Fibroblast of lung (primary cell): ENCODE results near the gene KRTAP4-1. TPM values are rescaled to one million over a fixed set of nuclear protein-coding genes. Genes with fewer than 3 reads are reported as not detected.

Experiments used
- DNase-seq, 2 donors: peaks; one replicate each; pipeline versions ENCODE4 v3.0.0 to v3.0.0-alpha.2; 2010; ENCODE audit warnings: low read depth in 2 of 2
- H2AFZ ChIP-seq: 2 replicates; pipeline ENCODE4 v1.5.1; 2012; ENCODE audit warnings: low read length, control low read depth, inconsistent platforms
- H3K27ac ChIP-seq: 2 replicates; pipeline ENCODE4 v1.5.1; 2011; ENCODE audit warnings: low read length, control low read depth; ENCODE audit not compliant: insufficient read depth
- H3K27me3 ChIP-seq: 2 replicates; pipeline ENCODE4 v1.5.1; 2011; ENCODE audit warnings: mild to moderate bottlenecking, low read length; ENCODE audit not compliant: control insufficient read depth, insufficient read depth
- H3K36me3 ChIP-seq: 2 replicates; pipeline ENCODE4 v1.5.1; 2011; ENCODE audit warnings: low read length; ENCODE audit not compliant: control insufficient read depth, insufficient read depth
- H3K4me1 ChIP-seq: 2 replicates; pipeline ENCODE4 v1.5.1; 2011; ENCODE audit warnings: low read length; ENCODE audit not compliant: control insufficient read depth, insufficient read depth; ENCODE audit errors: extremely low read depth
- H3K4me2 ChIP-seq: 2 replicates; pipeline ENCODE4 v1.5.1; 2011; ENCODE audit warnings: low read length, control low read depth; ENCODE audit not compliant: insufficient read depth; ENCODE audit errors: extremely low read depth
- H3K4me3 ChIP-seq, 4 experiments: fragments of 200-600 bp in 1 of 4; sonication (generic) in 1 of 4; replicated peaks in 1 of 4; 2 replicates each; pipeline ENCODE4 v1.5.1; 2011 to 2016; ENCODE audit warnings: low read length in 4 of 4, low read depth in 3 of 4, mild to moderate bottlenecking in 3 of 4, control low read depth in 2 of 4, inconsistent platforms in 1 of 4, mixed read lengths in 1 of 4; ENCODE audit not compliant: insufficient read depth in 1 of 4; ENCODE audit errors: control extremely low read depth in 1 of 4
- H3K79me2 ChIP-seq: 2 replicates; pipeline ENCODE4 v1.5.1; 2012; ENCODE audit warnings: mild to moderate bottlenecking, low read length, inconsistent platforms; ENCODE audit not compliant: control insufficient read depth, insufficient read depth
- H3K9ac ChIP-seq: 2 replicates; pipeline ENCODE4 v1.5.1; 2011; ENCODE audit warnings: mild to moderate bottlenecking, low read length, control low read depth; ENCODE audit not compliant: insufficient read depth
- H3K9me3 ChIP-seq: 2 replicates; pipeline ENCODE4 v1.5.1; 2012; ENCODE audit warnings: low read depth, low read length; ENCODE audit not compliant: control insufficient read depth, insufficient read depth
- H4K20me1 ChIP-seq: 2 replicates; pipeline ENCODE4 v1.5.1; 2011; ENCODE audit warnings: low read length; ENCODE audit not compliant: control insufficient read depth, insufficient read depth; ENCODE audit errors: extremely low read depth
- CTCF ChIP-seq, 2 donors: IDR thresholded peaks in 1 of 2; conservative IDR thresholded peaks in 1 of 2; 1 replicate in 1 of 2; 2 replicates in 1 of 2; pipeline ENCODE4 v1.5.1; 2011 to 2012; ENCODE audit warnings: low read length in 2 of 2, control low read depth in 1 of 2, inconsistent platforms in 1 of 2, low read depth in 1 of 2, mild to moderate bottlenecking in 1 of 2
- EZH2 ChIP-seq: IDR thresholded peaks from 2 replicates; pipeline ENCODE4 v1.5.1; 2012; ENCODE audit warnings: low read length, control low read depth, mild to moderate bottlenecking; ENCODE audit errors: missing control alignments
- polyA plus RNA-seq, 2 donors: library from polyadenylated mRNA; depleted of rRNA in 1 of 2; stranded (reverse) in 1 of 2; unstranded in 1 of 2; fragments of >200 nt; gene quantifications; 2 replicates each; pipeline ENCODE4 v1.2.1, GENCODE V29; 2011 to 2012; ENCODE audit warnings: missing spikeins in 1 of 2
- total RNA-seq: library from RNA; depleted of rRNA; stranded (reverse); fragments of >200 nt; gene quantifications from 2 replicates; pipeline ENCODE4 v1.2.1, GENCODE V29; 2014

KRTAP4-1 gene
- total and polyA plus RNA-seq, 2 donors (not counting 1 experiment from before 2014, with no cell fraction given): not detected

GRCh38 chr17:41168121-41168520 lies 16.6 kb downstream of the KRTAP4-1 start, which contains the start of gene KRTAP4-3:
Gene KRTAP4-3, minus strand, starts transcription at chr17:41168221. Its CDS starts 49 bp downstream, at chr17:41168172.
- H3K4me3 ChIP-seq: no peak within 1 kb of the TSS
- H3K9me3 ChIP-seq: no peaks in the 10 kb centered on the region
- no peak within 1 kb of the TSS for H2AFZ ChIP-seq
- no peaks in the 10 kb centered on the region for H4K20me1 ChIP-seq
- H3K9ac ChIP-seq: no peak within 1 kb of the TSS
- no peak within 1 kb of the TSS for H3K4me2 ChIP-seq
- no peaks in the 10 kb centered on the region for H3K79me2 ChIP-seq
- H3K27ac ChIP-seq: no peak within 1 kb of the TSS
- no peaks in the 10 kb centered on the region for H3K36me3 ChIP-seq
- TF ChIP-seq EZH2: no peak
- TF ChIP-seq CTCF (conservative IDR thresholded peaks at IDR 0.05 in 1 of 2, IDR thresholded peaks at IDR 0.05 in 1 of 2; ENCODE audit: low read depth in 1 of 2, low read length in 2 of 2): no peak
- no peaks in the 10 kb centered on the region for H3K27me3 ChIP-seq
- DNase-seq: no peak
- H3K4me1 ChIP-seq: no peaks in the 10 kb centered on the region

GRCh38 chr17:41167561-41167960 lies 17.1 kb downstream of the KRTAP4-1 start:
- H3K36me3 ChIP-seq: no peaks in the 10 kb centered on the region
- no peak overlapping the region for H3K4me3 ChIP-seq
- H3K79me2 ChIP-seq: no peaks in the 10 kb centered on the region
- H2AFZ ChIP-seq: no peak overlapping the region
- DNase-seq: no peak
- no peak overlapping the region for H3K4me2 ChIP-seq
- no peaks in the 10 kb centered on the region for H3K9me3 ChIP-seq
- no peak for TF ChIP-seq CTCF (conservative IDR thresholded peaks at IDR 0.05 in 1 of 2, IDR thresholded peaks at IDR 0.05 in 1 of 2; ENCODE audit: low read depth in 1 of 2, low read length in 2 of 2)
- TF ChIP-seq EZH2: no peak
- H3K27ac ChIP-seq: no peak overlapping the region
- H3K4me1 ChIP-seq: no peaks in the 10 kb centered on the region
- no peak overlapping the region for H3K9ac ChIP-seq
- H4K20me1 ChIP-seq: no peaks in the 10 kb centered on the region
- H3K27me3 ChIP-seq: no peaks in the 10 kb centered on the region

GRCh38 chr17:41163828-41164227 lies 20.9 kb downstream of the KRTAP4-1 start:
- no peaks in the 10 kb centered on the region for H3K36me3 ChIP-seq
- H3K27me3 ChIP-seq: no peaks in the 10 kb centered on the region
- peak in 1 of 2 donors; percentile 17 for DNase-seq
- no peak overlapping the region for H3K4me3 ChIP-seq
- H3K4me2 ChIP-seq: no peak overlapping the region
- no peaks in the 10 kb centered on the region for H3K9me3 ChIP-seq
- H3K79me2 ChIP-seq: no peaks in the 10 kb centered on the region
- no peak overlapping the region for H3K9ac ChIP-seq
- H2AFZ ChIP-seq: no peak overlapping the region
- no peak for TF ChIP-seq CTCF (conservative IDR thresholded peaks at IDR 0.05 in 1 of 2, IDR thresholded peaks at IDR 0.05 in 1 of 2; ENCODE audit: low read depth in 1 of 2, low read length in 2 of 2)
- TF ChIP-seq EZH2: no peak
- H3K27ac ChIP-seq: no peak overlapping the region
- no peaks in the 10 kb centered on the region for H4K20me1 ChIP-seq
- no peaks in the 10 kb centered on the region for H3K4me1 ChIP-seq
